KOPT-K1 (cell line): ENCODE measurements around the gene PLEKHA4.

Experiments used
- H3K27ac ChIP-seq: fragments of 200-600 bp; sonication (generic); 2 replicates; pipeline ENCODE4 v1.5.1; 2016; ENCODE audit warnings: antibody characterized with exemption, mild to moderate bottlenecking, low read depth, low read length; ENCODE audit not compliant: poor library complexity, severe bottlenecking
- H3K36me3 ChIP-seq: fragments of 200-600 bp; sonication (generic); 2 replicates; pipeline ENCODE4 v1.5.1; 2017; ENCODE audit warnings: antibody characterized with exemption, mild to moderate bottlenecking, low read length, moderate library complexity; ENCODE audit not compliant: insufficient read depth
- H3K9me3 ChIP-seq: fragments of 200-600 bp; sonication (generic); 2 replicates; pipeline ENCODE4 v1.5.1; 2017; ENCODE audit warnings: antibody characterized with exemption, low read length, mild to moderate bottlenecking; ENCODE audit not compliant: insufficient read depth, poor library complexity, severe bottlenecking

The PLEKHA4 gene

DNA sequence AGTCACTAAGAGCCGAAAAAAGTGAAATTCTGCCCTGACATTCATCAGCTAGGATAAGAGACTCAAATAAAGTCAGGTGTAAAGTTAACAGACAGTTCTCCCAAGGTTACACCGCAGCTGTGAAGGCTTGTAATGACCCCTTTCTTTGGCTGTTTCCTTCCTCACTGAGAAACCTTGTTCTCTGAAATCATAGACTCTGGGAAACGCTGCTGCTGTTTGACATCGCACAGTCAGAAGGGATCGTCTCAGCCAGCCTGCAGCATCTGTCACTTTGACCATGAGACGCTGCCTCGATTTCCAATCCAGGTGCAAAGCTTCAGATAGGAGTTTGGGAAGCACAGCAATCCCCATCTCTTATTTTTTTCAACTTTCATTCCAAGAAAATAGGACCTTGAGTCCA, 58.3 kb downstream of the PLEKHA4 start:
- Histone ChIP-seq H3K9me3 (no peaks in the 10 kb centered on the region), H3K27ac (peak overlapping the region; percentile 58), H3K36me3 (no peaks in the 10 kb centered on the region)

DNA sequence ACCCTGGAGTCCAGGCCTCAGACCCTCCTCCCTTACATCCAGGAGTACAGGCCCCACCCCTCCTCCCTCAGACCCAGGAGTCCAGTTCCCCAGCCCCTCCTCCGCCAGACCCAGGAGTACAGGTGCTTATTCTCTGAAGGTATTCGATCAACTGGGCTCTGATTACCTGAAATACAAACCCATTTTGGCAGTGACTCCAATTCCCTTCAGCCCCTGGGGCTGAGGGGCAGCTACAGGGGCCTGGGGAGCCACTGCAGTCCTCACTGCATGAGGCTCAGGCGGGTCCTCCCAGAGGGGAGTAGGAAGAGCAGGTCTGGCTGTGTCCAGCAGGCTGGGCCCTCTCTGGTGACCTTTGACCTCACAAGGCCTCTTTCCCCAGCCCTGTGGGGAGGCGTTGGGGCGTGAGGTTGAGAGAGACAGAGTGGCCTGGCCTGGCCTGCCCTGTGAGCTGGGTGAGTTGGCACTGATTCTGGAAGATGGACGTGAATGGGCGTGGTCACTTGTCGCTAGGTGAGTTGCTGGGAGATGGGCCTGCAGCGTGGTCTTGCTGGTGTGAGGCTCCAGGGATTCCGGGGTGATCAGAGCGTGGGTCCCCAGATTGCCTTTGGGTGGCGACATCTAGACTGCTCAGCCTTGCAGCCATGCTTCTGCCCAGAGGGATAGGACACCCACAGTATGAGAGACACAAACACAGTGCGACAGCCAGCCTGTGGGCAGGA, 60.7 kb downstream of the PLEKHA4 start:
- Histone ChIP-seq H3K27ac (no peak overlapping the region), H3K9me3 (no peaks in the 10 kb centered on the region), H3K36me3 (no peaks in the 10 kb centered on the region)

DNA sequence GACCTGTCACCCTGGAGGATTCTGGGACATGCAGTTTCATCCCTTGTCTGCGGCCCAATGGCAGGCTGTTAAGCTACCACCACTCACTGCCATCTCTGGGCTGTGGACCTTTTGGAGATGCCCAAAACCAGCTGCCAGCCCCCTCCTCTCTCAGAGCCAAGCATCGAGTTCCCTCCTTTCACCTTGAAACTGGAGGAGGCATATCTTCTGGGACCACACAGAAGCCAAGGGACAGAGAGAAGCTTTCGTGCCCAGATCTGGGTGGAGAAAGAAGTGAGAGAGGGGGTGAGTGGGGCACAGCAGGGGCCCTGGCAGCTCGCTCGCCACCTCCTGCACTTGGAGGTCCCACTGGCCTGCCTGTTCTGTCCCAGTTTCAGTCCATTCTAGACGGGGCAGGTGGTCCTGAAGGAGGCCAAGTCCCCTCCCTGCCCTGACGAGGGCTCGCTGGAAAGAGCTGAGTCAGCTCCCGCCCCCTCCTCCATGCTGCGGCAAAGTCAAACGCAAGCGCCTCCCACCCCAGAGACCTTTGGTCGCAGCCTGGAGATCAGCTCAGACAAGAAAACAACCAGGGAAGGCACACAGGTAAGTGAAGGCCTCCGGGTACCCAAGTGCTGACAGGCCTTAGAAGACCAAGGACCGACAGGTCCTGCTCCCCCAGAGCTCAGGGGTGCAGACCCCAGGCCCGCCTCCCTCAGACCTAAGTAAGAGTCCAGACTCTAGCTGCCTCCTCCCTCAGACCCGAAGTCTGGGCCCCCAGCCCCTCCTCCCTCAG, 61.4 kb downstream of the PLEKHA4 start:
- Histone ChIP-seq H3K27ac (no peak overlapping the region), H3K9me3 (no peaks in the 10 kb centered on the region), H3K36me3 (no peaks in the 10 kb centered on the region)

DNA sequence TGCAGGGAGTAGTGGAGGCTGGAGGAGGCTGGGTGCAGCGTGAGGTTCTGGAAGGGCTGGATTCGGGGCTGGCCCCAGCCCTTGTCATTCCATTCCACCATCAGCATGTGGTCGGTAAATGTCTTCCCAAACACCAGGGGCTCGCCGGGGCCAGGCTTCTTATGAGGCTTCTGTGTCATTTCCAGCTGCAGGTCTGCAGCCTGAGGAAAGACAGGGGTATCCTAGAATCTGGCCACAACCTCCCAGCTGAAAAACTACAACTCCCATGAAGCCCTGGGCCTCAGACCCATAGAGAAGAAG, 61.9 kb downstream of the PLEKHA4 start:
- Histone ChIP-seq H3K36me3 (no peaks in the 10 kb centered on the region), H3K27ac (no peak overlapping the region), H3K9me3 (no peaks in the 10 kb centered on the region)

DNA sequence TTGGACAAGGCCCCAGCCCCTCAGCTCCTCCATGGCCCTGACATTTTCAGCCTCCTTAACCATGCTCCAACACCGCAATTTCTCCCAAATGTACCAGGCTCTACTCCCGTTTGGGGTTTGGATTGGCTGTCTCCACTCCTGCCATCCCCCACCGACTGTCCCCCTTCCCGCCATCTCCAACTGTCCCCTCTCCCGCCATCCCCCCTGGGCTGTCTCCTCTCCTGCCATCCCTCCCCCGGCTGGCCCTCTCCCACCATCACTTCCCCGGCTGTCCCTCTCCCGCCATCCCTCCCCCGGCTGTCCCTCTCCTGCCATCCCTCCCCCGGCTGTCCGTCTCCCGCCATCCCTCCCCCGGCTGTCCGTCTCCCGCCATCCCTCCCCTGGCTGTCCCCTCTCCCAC, 63.0 kb downstream of the PLEKHA4 start:
- H3K9me3 ChIP-seq: no peaks in the 10 kb centered on the region
- no peaks in the 10 kb centered on the region for H3K36me3 ChIP-seq
- H3K27ac ChIP-seq: no peak overlapping the region

DNA sequence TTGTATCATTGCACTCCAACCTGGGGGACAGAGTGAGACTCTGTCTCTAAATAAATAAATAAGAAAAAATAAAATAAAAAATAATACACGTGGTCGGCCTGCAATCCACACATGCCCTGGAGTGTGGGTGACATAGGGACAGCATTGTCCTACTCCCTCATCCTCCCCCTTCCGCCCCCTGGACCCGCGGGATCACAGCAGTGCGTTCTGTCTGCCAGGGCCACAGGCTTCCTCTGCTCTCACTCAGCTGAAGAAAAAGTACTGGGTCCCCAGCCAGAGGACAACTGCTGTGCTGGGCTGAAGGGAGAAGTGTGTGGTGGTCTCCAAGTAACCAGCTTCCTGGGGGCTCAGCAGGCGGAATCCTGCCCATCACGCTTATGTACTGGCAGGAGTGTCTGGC, 63.9 kb downstream of the PLEKHA4 start:
- no peaks in the 10 kb centered on the region for H3K9me3 ChIP-seq
- H3K27ac ChIP-seq: no peak overlapping the region
- H3K36me3 ChIP-seq: no peaks in the 10 kb centered on the region

DNA sequence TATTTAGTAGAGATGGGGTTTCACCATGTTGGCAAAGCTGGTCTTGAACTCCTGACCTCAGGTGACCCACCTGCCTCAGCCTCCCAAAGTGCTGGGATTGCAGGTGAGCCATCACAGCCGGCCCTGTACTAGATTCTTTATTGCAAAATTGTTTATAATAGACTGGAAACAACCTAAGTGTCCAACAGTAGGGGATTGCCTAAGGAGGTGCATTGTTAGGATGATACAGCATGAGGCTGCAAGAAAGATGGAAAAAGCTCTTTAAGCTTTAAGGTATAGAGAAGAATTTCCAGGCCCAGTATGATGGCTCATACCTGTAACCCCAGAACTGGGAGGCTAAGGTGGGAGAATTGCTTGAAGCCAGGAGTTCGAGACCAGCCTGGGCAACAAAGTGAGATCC, 65.8 kb downstream of the PLEKHA4 start:
- H3K9me3 ChIP-seq: no peaks in the 10 kb centered on the region
- no peak overlapping the region for H3K27ac ChIP-seq
- peaks cover 4% of the 10 kb centered on the region; the same call in 1 of the 2 replicates for H3K36me3 ChIP-seq

DNA sequence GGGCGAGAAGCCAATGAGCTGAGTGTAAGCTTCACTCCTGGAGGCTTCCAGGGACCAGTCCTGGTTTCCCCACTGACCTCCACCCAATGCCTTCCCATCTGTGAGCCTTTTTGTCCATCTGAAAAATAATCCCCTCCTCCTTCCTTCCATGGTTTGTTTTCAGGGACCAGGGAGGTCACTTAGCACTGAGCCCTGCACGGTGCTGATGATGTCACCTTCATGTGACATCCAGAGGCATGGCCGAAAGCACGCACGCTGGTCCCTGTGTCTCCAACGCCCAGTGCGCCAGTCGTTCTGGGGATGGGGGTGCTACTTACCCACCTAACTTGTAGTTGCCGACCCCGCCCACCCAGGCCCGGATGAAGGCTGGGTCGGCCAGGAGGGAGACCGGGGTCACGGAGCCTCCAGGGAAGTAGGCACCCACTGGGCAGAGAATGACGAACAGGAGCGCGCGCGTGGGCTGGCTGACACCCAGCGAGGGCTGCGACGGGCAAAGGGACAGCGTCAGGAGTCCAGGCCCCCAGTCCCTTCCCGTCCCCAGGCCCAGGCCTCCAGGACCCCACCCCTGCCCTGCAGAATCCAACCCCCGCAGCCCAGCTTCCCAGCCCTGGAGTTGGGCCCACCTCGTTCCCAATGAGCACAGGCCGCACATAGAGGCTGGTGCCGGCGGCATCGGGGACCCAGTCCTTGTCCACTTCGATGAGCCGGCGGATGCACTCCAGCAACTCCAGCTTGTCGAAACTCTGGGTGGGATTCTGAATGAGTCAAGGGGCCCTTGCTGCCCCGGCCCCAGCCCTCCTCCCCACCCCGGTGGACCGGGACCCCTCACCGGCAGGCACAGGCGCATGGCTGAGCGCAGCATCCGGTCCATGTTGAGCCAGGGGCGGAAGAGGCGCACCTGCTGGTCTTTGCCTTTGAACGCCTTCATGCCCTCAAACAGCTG, 68.8 kb downstream of the PLEKHA4 start:
- H3K27ac ChIP-seq: no peak overlapping the region
- peaks cover 4% of the 10 kb centered on the region; the same call in 1 of the 2 replicates for H3K36me3 ChIP-seq
- H3K9me3 ChIP-seq: no peaks in the 10 kb centered on the region

DNA sequence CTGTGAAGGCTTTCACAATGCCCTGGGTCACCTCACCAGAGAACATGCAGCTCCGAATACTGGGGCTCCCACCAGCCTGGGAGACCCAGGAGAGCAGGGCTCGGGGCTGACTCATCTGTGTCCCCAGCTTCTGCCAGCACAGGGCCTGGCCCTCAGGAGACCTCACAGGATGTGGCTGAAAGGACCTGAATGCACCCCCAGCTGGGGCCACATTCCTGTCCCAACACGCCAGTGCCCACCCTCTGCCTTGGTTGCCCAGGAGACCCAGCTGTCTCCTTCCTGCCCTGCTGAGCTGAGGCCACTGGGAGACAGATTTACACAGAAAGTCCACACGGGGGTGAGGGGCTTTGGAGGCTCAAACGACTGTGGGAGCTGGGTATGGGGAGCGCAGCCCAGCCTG, 69.5 kb downstream of the PLEKHA4 start:
- no peaks in the 10 kb centered on the region for H3K9me3 ChIP-seq
- no peak overlapping the region for H3K27ac ChIP-seq
- peaks cover 4% of the 10 kb centered on the region; the same call in 1 of the 2 replicates for H3K36me3 ChIP-seq

DNA sequence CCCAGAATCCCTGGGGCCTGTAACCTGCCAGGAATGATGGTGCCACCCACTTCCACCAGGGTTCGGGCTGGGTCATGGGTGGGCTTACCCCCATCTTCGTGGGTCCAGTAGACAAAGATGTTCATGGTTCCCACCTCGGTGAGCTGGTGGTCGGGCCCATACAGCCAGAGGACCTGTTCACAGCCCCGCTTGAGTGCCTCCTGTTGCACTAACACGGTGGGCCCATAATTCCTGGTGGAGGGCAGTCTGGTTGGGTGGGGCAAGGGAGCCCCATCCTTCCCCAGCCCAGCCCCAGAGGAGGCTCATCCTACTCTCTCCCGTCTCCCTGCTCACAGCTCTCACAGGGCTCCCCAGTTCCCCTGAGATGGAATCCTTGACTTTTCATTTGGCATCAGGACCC, 71.3 kb downstream of the PLEKHA4 start:
- Histone ChIP-seq H3K36me3 (peaks cover 4% of the 10 kb centered on the region; the same call in 1 of the 2 replicates), H3K9me3 (no peaks in the 10 kb centered on the region), H3K27ac (no peak overlapping the region)

DNA sequence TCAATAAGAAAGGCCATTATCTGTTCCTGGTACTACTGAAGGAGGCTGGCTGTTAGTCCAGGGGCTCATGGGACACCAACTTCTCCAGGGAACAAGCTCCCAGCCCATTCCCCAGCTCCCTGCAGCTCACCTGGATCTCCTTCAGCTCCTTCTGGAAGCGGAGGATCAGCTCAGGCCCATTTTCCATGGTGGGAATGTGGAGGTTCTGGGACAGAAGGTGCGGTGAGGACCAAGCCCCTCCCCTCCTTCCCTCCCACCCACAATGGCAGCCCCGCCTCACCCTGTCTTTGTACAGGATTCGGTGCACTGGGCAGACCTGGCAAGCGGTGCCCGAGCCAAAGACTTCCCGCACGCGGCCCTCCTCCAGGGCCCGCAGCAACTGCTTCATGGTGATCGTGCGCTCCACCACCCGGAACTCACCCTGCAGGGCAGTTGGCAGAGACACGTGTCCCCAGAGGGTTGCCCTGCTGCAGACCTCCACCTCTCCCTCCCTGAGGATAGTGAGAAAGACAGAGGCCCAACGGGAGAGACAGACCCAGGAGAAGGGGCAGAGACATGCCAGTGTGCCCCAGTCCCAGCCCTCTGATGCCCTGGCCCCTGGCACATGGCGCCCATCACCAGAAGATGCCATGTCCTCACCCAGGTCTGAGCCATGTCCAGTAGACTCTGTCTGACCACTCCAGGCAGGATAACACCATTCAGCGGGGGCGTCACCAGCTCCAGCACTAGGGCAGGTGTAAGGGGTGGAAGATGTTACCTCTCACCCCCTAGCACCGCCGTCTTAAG, 71.9 kb downstream of the PLEKHA4 start:
- no peaks in the 10 kb centered on the region for H3K9me3 ChIP-seq
- H3K27ac ChIP-seq: no peak overlapping the region
- peaks cover 4% of the 10 kb centered on the region; the same call in 1 of the 2 replicates for H3K36me3 ChIP-seq

DNA sequence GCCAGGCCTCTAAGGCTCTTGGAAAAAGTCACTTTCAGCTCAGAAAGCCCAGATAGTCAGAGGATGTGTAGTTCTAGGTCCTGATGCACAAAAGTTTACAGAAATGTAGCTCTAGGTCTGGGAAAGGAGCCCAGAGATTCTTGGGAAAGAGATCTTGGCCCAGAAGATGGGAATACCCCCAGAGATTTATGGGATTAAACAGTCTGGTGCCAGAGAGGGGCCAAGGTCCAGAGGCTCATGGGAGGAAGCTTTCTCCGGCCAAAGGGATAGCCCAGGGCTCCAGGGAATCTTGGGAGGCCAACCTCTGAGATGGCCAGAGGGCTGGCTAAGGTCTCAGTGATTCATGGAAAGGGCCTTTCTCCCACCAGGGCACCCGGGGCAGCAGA, 72.7 kb downstream of the PLEKHA4 start:
- no peak overlapping the region for H3K27ac ChIP-seq
- H3K9me3 ChIP-seq: no peaks in the 10 kb centered on the region
- H3K36me3 ChIP-seq: peaks cover 4% of the 10 kb centered on the region; the same call in 1 of the 2 replicates

DNA sequence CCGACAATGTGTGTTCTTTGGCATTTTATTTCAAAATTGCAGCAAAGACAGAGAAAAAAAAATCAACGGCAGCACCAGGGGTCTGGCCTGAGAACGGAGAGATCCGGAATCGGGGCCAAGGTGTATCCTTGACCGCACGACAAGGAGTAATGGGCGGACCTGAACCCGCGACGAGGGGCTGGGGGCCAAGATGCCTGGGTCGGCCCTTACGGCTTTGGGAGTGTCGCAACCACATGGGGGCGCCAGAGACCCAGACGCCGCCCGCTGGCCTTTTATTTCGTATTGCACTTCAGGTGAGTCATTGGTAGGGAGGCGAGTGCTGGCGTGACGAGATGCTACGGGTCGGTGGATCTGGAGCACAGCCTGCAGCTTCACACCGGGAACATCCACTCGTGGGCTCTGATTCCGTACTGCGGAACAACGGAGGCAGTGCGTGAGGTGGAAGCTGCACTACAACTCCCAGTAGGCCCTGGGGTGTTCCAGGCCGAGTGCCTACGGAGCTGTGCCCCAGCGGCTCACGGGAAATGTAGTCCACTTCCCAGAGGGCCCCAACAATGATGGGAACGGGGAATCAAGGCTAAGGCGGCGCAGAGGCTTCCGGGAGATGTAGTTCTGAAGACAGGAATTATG, 73.2 kb downstream of the PLEKHA4 start:
- Histone ChIP-seq H3K9me3 (no peaks in the 10 kb centered on the region), H3K27ac (no peak overlapping the region), H3K36me3 (peaks cover 4% of the 10 kb centered on the region; the same call in 1 of the 2 replicates)

DNA sequence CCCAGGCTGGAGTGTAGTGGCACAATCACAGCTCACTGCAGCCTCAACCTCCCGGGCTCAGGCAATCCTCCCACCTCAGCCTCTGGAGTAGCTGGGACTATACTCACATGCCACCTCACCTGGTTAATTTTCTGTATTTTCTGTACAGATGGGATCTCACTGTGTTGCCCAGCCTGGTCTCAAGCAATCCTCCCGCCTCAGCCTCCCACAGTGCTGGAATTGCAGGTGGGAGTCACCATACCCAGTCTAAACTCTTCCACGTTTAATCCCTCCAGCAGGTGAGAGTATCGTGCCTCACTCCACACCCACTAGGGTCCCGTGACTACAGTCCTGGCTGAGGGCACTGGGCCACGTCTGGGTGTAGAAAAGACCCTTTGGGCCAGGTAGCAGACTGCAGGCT, 74.1 kb downstream of the PLEKHA4 start:
- Histone ChIP-seq H3K9me3 (no peaks in the 10 kb centered on the region), H3K36me3 (peaks cover 3% of the 10 kb centered on the region; the same call in 1 of the 2 replicates), H3K27ac (no peak overlapping the region)
